ENCODE data around the gene PTPRD.

PTPRD gene

GRCh38 chr9:9299134-9299533, 1313.7 kb downstream of the PTPRD start:
- DNase-seq (ENCODE audit: insufficient read length, low spot score) (no peak), FAIRE-seq (no peak)
- peak; percentile 78 for TF ChIP-seq CTCF (IDR thresholded peaks at IDR 0.05; ENCODE audit: insufficient read depth, missing control alignments)

GRCh38 chr9:9286001-9286400, 1326.8 kb downstream of the PTPRD start:
- TF ChIP-seq CTCF (IDR thresholded peaks at IDR 0.05; ENCODE audit: insufficient read depth, missing control alignments): no peak
- DNase-seq (ENCODE audit: insufficient read length, low spot score) (no peak), FAIRE-seq (no peak)

GRCh38 chr9:9284201-9284600, 1328.6 kb downstream of the PTPRD start:
- TF ChIP-seq CTCF (IDR thresholded peaks at IDR 0.05; ENCODE audit: insufficient read depth, missing control alignments): no peak
- FAIRE-seq: no peak
- DNase-seq (ENCODE audit: insufficient read length, low spot score): no peak

GRCh38 chr9:9283159-9283986, 1329.4 kb downstream of the PTPRD start:
- no peak for TF ChIP-seq CTCF (IDR thresholded peaks at IDR 0.05; ENCODE audit: insufficient read depth, missing control alignments)
- FAIRE-seq (no peak), DNase-seq (ENCODE audit: insufficient read length, low spot score) (no peak)

- no peak for FAIRE-seq
- DNase-seq (ENCODE audit: insufficient read length, low spot score): no peak
- TF ChIP-seq CTCF (IDR thresholded peaks at IDR 0.05; ENCODE audit: insufficient read depth, missing control alignments): no peak
Observed at GRCh38 chr9:9275601-9276000, 1337.2 kb downstream of the PTPRD start.

GRCh38 chr9:9257999-9258498, 1354.8 kb downstream of the PTPRD start:
- FAIRE-seq: no peak
- no peak for DNase-seq (ENCODE audit: insufficient read length, low spot score)
- TF ChIP-seq CTCF (IDR thresholded peaks at IDR 0.05; ENCODE audit: insufficient read depth, missing control alignments): no peak

GRCh38 chr9:9246726-9247125, 1366.1 kb downstream of the PTPRD start:
- no peak for FAIRE-seq
- TF ChIP-seq CTCF (IDR thresholded peaks at IDR 0.05; ENCODE audit: insufficient read depth, missing control alignments): no peak
- DNase-seq (ENCODE audit: insufficient read length, low spot score): no peak
